Naive thymus-derived CD4-positive, alpha-beta T cell (primary cell): Measurements from ENCODE around the gene ATN1. TPM values are rescaled to one million over a fixed set of nuclear protein-coding genes. Genes with fewer than 3 reads are reported as not detected.

Experiments
- ATAC-seq: fragments of 150-1000 bp; cut with Tn5 transposase; 2 replicates; pipeline ENCODE4 v1.10.0; 2021; ENCODE audit warnings: mild to moderate bottlenecking, moderate library complexity
- CTCF ChIA-PET: fragments of 350-600 bp; sonication (Branson Sonifier 250); formaldehyde crosslinking; loops from one replicate; lab custom pipeline; 2021; ENCODE audit warnings: antibody characterized with exemption; lab: Charles Lee
- POLR2A ChIA-PET: fragments of 350-600 bp; sonication (Branson Sonifier 250); formaldehyde crosslinking; loops from one replicate; lab custom pipeline; 2021; ENCODE audit warnings: antibody characterized with exemption, inconsistent platforms; lab: Charles Lee
- DNase-seq, 9 donors: peaks; one replicate each; pipeline versions ENCODE4 v3.0.0 to v3.0.0-alpha.2; 2020 to 2022; ENCODE audit warnings: mixed read lengths in 1 of 9
- H3K27ac ChIP-seq: one replicate; pipeline ENCODE4 v1.7.0; 2013; ENCODE audit warnings: mild to moderate bottlenecking, low read depth, low read length, moderate library complexity
- H3K27me3 ChIP-seq, 2 donors: one replicate each; pipeline ENCODE4 v1.7.0; 2013; ENCODE audit warnings: low read length in 2 of 2, mild to moderate bottlenecking in 2 of 2, moderate library complexity in 2 of 2; ENCODE audit not compliant: control insufficient read depth in 2 of 2, insufficient read depth in 2 of 2
- H3K36me3 ChIP-seq, 3 experiments: 1 replicate in 2 of 3; 2 replicates in 1 of 3; pipeline ENCODE4 v1.7.0; 2013; ENCODE audit warnings: low read length in 3 of 3, mild to moderate bottlenecking in 3 of 3, moderate library complexity in 1 of 3; ENCODE audit not compliant: insufficient read depth in 3 of 3, control insufficient read depth in 2 of 3
- H3K4me1 ChIP-seq, 2 donors: one replicate each; pipeline ENCODE4 v1.7.0; 2013; ENCODE audit warnings: low read length in 2 of 2, mild to moderate bottlenecking in 2 of 2, moderate library complexity in 1 of 2; ENCODE audit not compliant: control insufficient read depth in 2 of 2, insufficient read depth in 2 of 2
- H3K4me3 ChIP-seq: 2 replicates; pipeline ENCODE4 v1.7.0; 2013; ENCODE audit warnings: mild to moderate bottlenecking, low read length
- H3K9me3 ChIP-seq, 3 experiments: 1 replicate in 2 of 3; 2 replicates in 1 of 3; pipeline ENCODE4 v1.7.0; 2013; ENCODE audit warnings: low read length in 3 of 3; ENCODE audit not compliant: control insufficient read depth in 2 of 3
- H3K27ac Mint-ChIP-seq, 9 donors: one replicate each; pipeline ENCODE4 v1.8.0; 2020 to 2022; ENCODE audit warnings: mixed read lengths in 9 of 9, mild to moderate bottlenecking in 8 of 9, moderate library complexity in 5 of 9, inconsistent platforms in 2 of 9
- H3K27me3 Mint-ChIP-seq, 5 donors: one replicate each; pipeline ENCODE4 v1.8.0; 2021 to 2022; ENCODE audit warnings: mixed read lengths in 5 of 5, mild to moderate bottlenecking in 1 of 5
- H3K36me3 Mint-ChIP-seq, 5 donors: one replicate each; pipeline ENCODE4 v1.8.0; 2020 to 2022; ENCODE audit warnings: mixed read lengths in 5 of 5, mild to moderate bottlenecking in 3 of 5, inconsistent platforms in 1 of 5
- H3K4me1 Mint-ChIP-seq, 7 donors: one replicate each; pipeline ENCODE4 v1.8.0; 2020 to 2022; ENCODE audit warnings: mixed read lengths in 7 of 7, mild to moderate bottlenecking in 3 of 7, inconsistent platforms in 1 of 7
- H3K4me3 Mint-ChIP-seq, 10 donors: one replicate each; pipeline ENCODE4 v1.8.0; 2020 to 2022; ENCODE audit warnings: mild to moderate bottlenecking in 10 of 10, mixed read lengths in 10 of 10, moderate library complexity in 6 of 10, inconsistent platforms in 2 of 10
- H3K9me3 Mint-ChIP-seq, 11 donors: one replicate each; pipeline ENCODE4 v1.8.0; 2020 to 2022; ENCODE audit warnings: mixed read lengths in 11 of 11, mild to moderate bottlenecking in 4 of 11, inconsistent platforms in 1 of 11, moderate library complexity in 1 of 11
- intact Hi-C, 2 donors: fragments of 100-400 bp; cut with micrococcal nuclease; formaldehyde crosslinking; loops; one replicate each; pipeline ENCODE4 v1.15.1; 2023
- polyA plus RNA-seq, 2 donors: library from polyadenylated mRNA; unstranded; fragments of 300-500 nt; fragmentation: Illumina TruSeq; gene quantifications; one replicate each; pipeline ENCODE4 v1.2.3, GENCODE V29; 2021
- total RNA-seq, 6 experiments: library from RNA in 5 of 6; stranded (reverse) in 5 of 6; gene quantifications; 1 replicate in 5 of 6; 2 replicates in 1 of 6; pipeline ENCODE4 v1.2.3 and lab custom pipeline; 2021 to 2026

ATN1 gene
- total and polyA plus RNA-seq, 7 experiments from 2014 or later, result 0.95 to 42.2 (median 32.9) TPM

GRCh38 chr12:6944381-6945186, 16.8 kb downstream of the ATN1 start:
- Histone ChIP-seq H3K36me3 (peaks cover 0 to 9% (median 0%) of the 10 kb centered on the region in 3 experiments), H3K4me1 (peaks cover 56% of the 10 kb centered on the region in 2 donors), H3K27ac (peak overlapping the region; percentile 95), H3K9me3 (no peaks in the 10 kb centered on the region), H3K27me3 (no peaks in the 10 kb centered on the region), H3K4me3 (peak overlapping the region; percentile 94)
- ChIA-PET CTCF (interaction anchor here (0.6 to 11.7 kb wide), 19 partner anchors 8 to 166 kb away, joined by 3 to 460 read pairs (median 6); partner anchors contain the start of genes C1RL, LPCAT3 and USP5), POLR2A (interaction anchor here (0.6 to 21.6 kb wide), 29 partner anchors 7 to 696 kb away, joined by 3 to 1270 read pairs (median 7); partner anchors contain the start of genes ATN1, C1RL, COPS7A and EMG1)
- DNase-seq (peak; percentile 70 to 87 (median 84)), ATAC-seq (peak; percentile 65)
- peaks cover 42 to 75% (median 60%) of the 10 kb centered on the region in 7 donors for H3K4me1 Mint-ChIP-seq
- peak overlapping the region; percentile 95 to 100 (median 98) for H3K27ac Mint-ChIP-seq
- H3K27me3 Mint-ChIP-seq, result no peaks in the 10 kb centered on the region
- peak overlapping the region; percentile 88 to 100 (median 96) for H3K4me3 Mint-ChIP-seq
- intact Hi-C loops, result loop anchor here (1.0 kb wide), 13 partner anchors 8 to 169 kb away; partner anchors contain the start of genes C1R (in 2 of the 2), EMG1 (in 2 of the 2), LPCAT3 (in 2 of the 2) and PHB2 (in 2 of the 2)
- H3K36me3 Mint-ChIP-seq, result peaks cover 0 to 11% (median 0%) of the 10 kb centered on the region in 5 donors
- peaks cover 0 to 7% (median 0%) of the 10 kb centered on the region in 11 donors for H3K9me3 Mint-ChIP-seq

- peaks cover 64 to 66% of the 10 kb centered on the region in 2 donors for H3K4me1 ChIP-seq
- peaks cover 44 to 82% (median 67%) of the 10 kb centered on the region in 7 donors for H3K4me1 Mint-ChIP-seq
- intact Hi-C loops, result no loop called here
- H3K9me3 Mint-ChIP-seq, result peaks cover 0 to 7% (median 0%) of the 10 kb centered on the region in 11 donors
- H3K4me3 ChIP-seq, result peak overlapping the region; percentile 94
- no peaks in the 10 kb centered on the region for H3K27me3 Mint-ChIP-seq
- H3K36me3 ChIP-seq, result peaks cover 0 to 8% (median 0%) of the 10 kb centered on the region in 3 experiments
- H3K27me3 ChIP-seq, result no peaks in the 10 kb centered on the region
- DNase-seq (no peak), ATAC-seq (no peak)
- ChIA-PET CTCF (interaction anchor here (1.0 to 11.7 kb wide), 14 partner anchors 8 to 165 kb away, joined by 3 to 460 read pairs (median 6); partner anchors contain the start of genes C1RL, LPCAT3 and USP5), POLR2A (interaction anchor here (0.6 to 21.6 kb wide), 15 partner anchors 15 to 224 kb away, joined by 3 to 1270 read pairs (median 19); partner anchors contain the start of genes ATN1, C1RL, CDCA3 and EMG1)
- H3K4me3 Mint-ChIP-seq, result peak overlapping the region; percentile 88 to 100 (median 96)
- peak overlapping the region; percentile 95 to 100 (median 98) for H3K27ac Mint-ChIP-seq
- H3K36me3 Mint-ChIP-seq, result peaks cover 0 to 9% (median 0%) of the 10 kb centered on the region in 5 donors
- no peaks in the 10 kb centered on the region for H3K9me3 ChIP-seq
- H3K27ac ChIP-seq, result peak overlapping the region; percentile 95
Observed at GRCh38 chr12:6945613-6946012, 17.9 kb downstream of the ATN1 start.

DNA sequence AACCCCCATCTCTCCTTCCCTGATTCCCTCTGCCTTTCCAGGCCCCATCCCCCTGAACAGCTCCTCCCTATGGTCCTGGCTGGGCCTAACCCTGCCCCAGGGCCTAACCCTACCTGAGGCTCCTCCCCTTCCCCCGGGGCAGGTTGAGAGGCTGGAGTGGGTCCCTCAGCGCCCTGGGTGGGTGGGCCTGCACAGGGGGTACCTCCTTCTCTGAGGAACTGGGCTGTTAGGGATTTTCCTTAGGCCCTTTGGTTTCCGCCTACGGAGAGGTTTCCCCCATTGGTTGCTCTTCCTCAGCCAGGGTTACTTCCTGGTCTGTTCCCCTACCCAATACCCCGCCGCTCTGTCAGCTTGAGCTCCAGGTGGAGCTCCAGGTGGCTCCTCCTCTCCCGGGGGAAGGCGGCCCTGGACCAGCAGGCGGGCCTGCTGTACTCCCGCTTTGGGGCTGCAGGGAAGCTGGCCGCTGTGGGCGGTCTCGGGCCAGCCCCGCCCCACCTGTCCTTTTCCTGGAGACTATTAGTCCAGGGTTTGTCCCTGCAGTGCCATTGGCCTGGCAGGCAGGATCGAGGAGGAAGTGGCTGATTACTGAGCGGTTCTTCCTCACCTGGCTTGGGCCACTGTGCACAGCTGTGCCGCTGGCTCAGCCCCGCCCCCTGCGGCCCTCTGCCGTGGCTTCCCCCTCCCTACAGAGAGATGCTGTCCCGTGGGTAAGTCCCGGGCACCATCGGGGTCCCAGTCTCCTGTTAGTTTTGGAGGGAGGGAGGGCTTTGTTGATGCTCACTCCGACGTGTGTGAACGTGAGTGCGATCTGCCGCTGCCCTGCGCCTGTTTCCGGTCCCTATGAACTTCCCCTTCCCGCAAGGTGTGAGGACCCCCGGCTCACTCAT, 18.5 kb downstream of the ATN1 start:
- H3K27ac ChIP-seq, result peak overlapping the region; percentile 95
- Mint-ChIP-seq H3K36me3 (peaks cover 0 to 8% (median 0%) of the 10 kb centered on the region in 5 donors), H3K4me3 (peak overlapping the region; percentile 88 to 100 (median 96)), H3K9me3 (peaks cover 0 to 7% (median 0%) of the 10 kb centered on the region in 11 donors), H3K27me3 (no peaks in the 10 kb centered on the region), H3K27ac (peak overlapping the region; percentile 95 to 100 (median 98)), H3K4me1 (peaks cover 45 to 84% (median 72%) of the 10 kb centered on the region in 7 donors)
- CTCF ChIA-PET, result interaction anchor here (0.7 to 11.7 kb wide), 12 partner anchors 8 to 164 kb away, joined by 3 to 460 read pairs (median 6); partner anchors contain the start of gene C1RL
- ATAC-seq (peak; percentile 2), DNase-seq (peak in 7 of 9 donors; percentile 42 to 75 (median 56))
- H3K36me3 ChIP-seq, result peaks cover 0 to 5% (median 0%) of the 10 kb centered on the region in 3 experiments
- peak overlapping the region; percentile 94 for H3K4me3 ChIP-seq
- H3K27me3 ChIP-seq, result no peaks in the 10 kb centered on the region
- H3K4me1 ChIP-seq, result peaks cover 67 to 71% of the 10 kb centered on the region in 2 donors
- intact Hi-C loops, result no loop called here
- H3K9me3 ChIP-seq, result no peaks in the 10 kb centered on the region
- POLR2A ChIA-PET, result interaction anchor here (0.8 to 21.6 kb wide), 13 partner anchors 14 to 499 kb away, joined by 3 to 1270 read pairs (median 38); partner anchors contain the start of genes ATN1, C1RL, CDCA3 and EMG1

- Mint-ChIP-seq H3K27ac (peak overlapping the region; percentile 95 to 100 (median 98)), H3K4me3 (peak overlapping the region; percentile 88 to 100 (median 96)), H3K36me3 (peaks cover 0 to 11% (median 0%) of the 10 kb centered on the region in 5 donors), H3K27me3 (no peaks in the 10 kb centered on the region), H3K4me1 (peaks cover 45 to 84% (median 72%) of the 10 kb centered on the region in 7 donors), H3K9me3 (peaks cover 0 to 7% (median 0%) of the 10 kb centered on the region in 11 donors)
- ChIA-PET POLR2A (interaction anchor here (1.0 to 21.6 kb wide), 11 partner anchors 13 to 499 kb away, joined by 3 to 1270 read pairs (median 43); partner anchors contain the start of genes ATN1, C1RL, EMG1 and ENO2), CTCF (interaction anchor here (0.7 to 11.7 kb wide), 6 partner anchors 8 to 163 kb away, joined by 3 to 460 read pairs (median 8); partner anchors contain the start of genes C1RL and SPSB2)
- Histone ChIP-seq H3K4me3 (peak overlapping the region; percentile 94), H3K4me1 (peaks cover 67 to 71% of the 10 kb centered on the region in 2 donors), H3K27me3 (no peaks in the 10 kb centered on the region), H3K36me3 (peaks cover 0 to 12% (median 0%) of the 10 kb centered on the region in 3 experiments), H3K27ac (peak overlapping the region; percentile 95), H3K9me3 (no peaks in the 10 kb centered on the region)
- ATAC-seq (no peak), DNase-seq (no peak)
- intact Hi-C loops, result no loop called here
Observed at GRCh38 chr12:6946920-6947374, 19.2 kb downstream of the ATN1 start.

DNA sequence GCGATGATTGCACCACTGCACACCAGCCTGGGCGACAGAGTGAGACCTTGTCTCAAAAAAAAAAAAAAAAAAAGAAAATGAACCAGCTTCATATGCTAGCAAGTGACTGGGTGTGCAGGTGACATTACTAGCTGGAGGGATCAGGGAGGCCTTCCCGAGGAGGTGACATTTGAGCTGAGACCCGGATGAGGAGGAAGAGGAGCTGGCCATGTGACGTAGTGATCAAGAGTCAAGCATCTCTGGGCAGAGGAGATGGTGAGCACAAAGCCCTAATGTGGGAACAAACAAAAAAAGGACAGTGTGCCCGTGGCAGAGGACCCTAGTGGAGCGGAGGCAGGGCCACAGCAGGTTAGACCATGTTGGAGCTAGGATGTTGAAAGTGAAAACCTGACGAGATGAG, 19.9 kb downstream of the ATN1 start:
- H3K27ac Mint-ChIP-seq, result peak overlapping the region; percentile 83 to 100 (median 97)
- H3K4me1 Mint-ChIP-seq, result peaks cover 45 to 79% (median 74%) of the 10 kb centered on the region in 7 donors
- ATAC-seq (no peak), DNase-seq (no peak)
- H3K36me3 Mint-ChIP-seq, result peaks cover 0 to 17% (median 4%) of the 10 kb centered on the region in 5 donors
- POLR2A ChIA-PET, result interaction anchor here (0.6 to 21.6 kb wide), 9 partner anchors 13 to 383 kb away, joined by 3 to 1270 read pairs (median 46); partner anchors contain the start of genes ATN1, EMG1, PHB2 and SPSB2
- H3K4me1 ChIP-seq, result peaks cover 66 to 71% of the 10 kb centered on the region in 2 donors
- no peaks in the 10 kb centered on the region for H3K9me3 ChIP-seq
- H3K27me3 ChIP-seq, result no peaks in the 10 kb centered on the region
- H3K27ac ChIP-seq, result peak overlapping the region; percentile 95
- intact Hi-C loops, result no loop called here
- H3K27me3 Mint-ChIP-seq, result no peaks in the 10 kb centered on the region
- peak overlapping the region; percentile 60 to 100 (median 88) for H3K4me3 Mint-ChIP-seq
- CTCF ChIA-PET, result interaction anchor here (0.7 to 11.7 kb wide), 8 partner anchors 10 to 238 kb away, joined by 3 to 460 read pairs (median 4); partner anchors contain the start of genes C1RL, SPSB2 and TPI1
- H3K9me3 Mint-ChIP-seq, result peaks cover 0 to 7% (median 0%) of the 10 kb centered on the region in 11 donors
- H3K36me3 ChIP-seq, result peaks cover 0 to 19% (median 0%) of the 10 kb centered on the region in 3 experiments
- H3K4me3 ChIP-seq, result no peak overlapping the region
